Panc1 (cell line): ENCODE measurements around the gene TTC13. TPM values are rescaled to one million over a fixed set of nuclear protein-coding genes. Genes with fewer than 3 reads are reported as not detected.

Experiments used
- ATAC-seq: fragments of 200-7000 bp; cut with Tn5 transposase; 2 replicates; pipeline ENCODE4 v1.9.1; 2020; ENCODE audit warnings: mild to moderate bottlenecking, moderate library complexity
- BruUV-seq: library from RNA; stranded (reverse); fragments of 400-500 nt; replicated peaks from 2 replicates; lab custom pipeline; 2021; lab: Mats Ljungman, UMichigan
- CTCF ChIA-PET: fragments of 300-600 bp; sonication (Branson Sonifier 250); formaldehyde crosslinking; loops from one replicate; lab custom pipeline; 2022; ENCODE audit warnings: antibody characterized with exemption; lab: Charles Lee
- POLR2A ChIA-PET: fragments of 300-600 bp; sonication (Branson Sonifier 250); formaldehyde crosslinking; loops from one replicate; lab custom pipeline; 2022; ENCODE audit warnings: antibody characterized with exemption; lab: Charles Lee
- DNase-seq: peaks from one replicate; pipeline ENCODE4 v3.0.0-alpha.2; 2010; ENCODE audit warnings: low read depth, low spot score
- H3K27ac ChIP-seq: 2 replicates; pipeline ENCODE4 v1.5.1; 2011; ENCODE audit warnings: mild to moderate bottlenecking, low read length, inconsistent platforms
- H3K27me3 ChIP-seq: fragments of 200-500 bp; sonication (Bioruptor generic); 2 replicates; pipeline ENCODE4 v1.6.0; 2014; ENCODE audit warnings: low read length, inconsistent platforms; ENCODE audit not compliant: control insufficient read depth, insufficient read depth
- H3K36me3 ChIP-seq: fragments of 200-500 bp; sonication (Bioruptor generic); 2 replicates; pipeline ENCODE4 v1.5.1; 2014; ENCODE audit warnings: inconsistent platforms, mild to moderate bottlenecking, low read length, moderate library complexity; ENCODE audit not compliant: control insufficient read depth, insufficient read depth
- H3K4me1 ChIP-seq: 2 replicates; pipeline ENCODE4 v1.5.1; 2011; ENCODE audit warnings: inconsistent platforms, mild to moderate bottlenecking, low read length, moderate library complexity; ENCODE audit not compliant: control insufficient read depth, insufficient read depth
- H3K4me3 ChIP-seq, 2 experiments: 2 replicates each; pipeline ENCODE4 v1.5.1; 2011 to 2012; ENCODE audit warnings: low read depth in 2 of 2, low read length in 2 of 2, mild to moderate bottlenecking in 2 of 2, inconsistent platforms in 1 of 2, moderate library complexity in 1 of 2
- H3K9me3 ChIP-seq: fragments of 200-500 bp; sonication (Bioruptor generic); 2 replicates; pipeline ENCODE4 v1.5.1; 2014; ENCODE audit warnings: low read depth, mild to moderate bottlenecking, inconsistent platforms, low read length, moderate library complexity; ENCODE audit not compliant: control insufficient read depth, insufficient read depth
- POLR2AphosphoS5 ChIP-seq: IDR thresholded peaks from 2 replicates; pipeline ENCODE4 v1.6.1; 2012; ENCODE audit warnings: mild to moderate bottlenecking, low read depth, low read length, moderate library complexity
- SIN3A ChIP-seq: IDR thresholded peaks from 2 replicates; pipeline ENCODE4 v1.6.1; 2012; ENCODE audit warnings: low read depth, mild to moderate bottlenecking, low read length, moderate library complexity, borderline replicate concordance; ENCODE audit not compliant: insufficient read depth
- TCF7L2 ChIP-seq: IDR thresholded peaks from 2 replicates; pipeline ENCODE4 v1.6.1; 2011; ENCODE audit warnings: mild to moderate bottlenecking, low read depth, low read length, inconsistent platforms
- in situ Hi-C: cut with HindIII; loops from 2 replicates; pipeline ENCODE4 v1.10.0; 2016; ENCODE audit warnings: low sequenced_read_pairs, low pct_unique_long_range_greater_than_20kb
- intact Hi-C: fragments of 100-400 bp; cut with micrococcal nuclease; formaldehyde crosslinking; loops from one replicate; pipeline ENCODE4 v1.10.0; 2022; ENCODE audit not compliant: unreplicated experiment
- total RNA-seq: library from RNA; stranded (reverse); gene quantifications from one replicate; pipeline ENCODE4 v1.2.1, GENCODE V29; 2021; ENCODE audit not compliant: unreplicated experiment
- TF ChIP-seq, protein P1 (sequence below): fragments of 450-650 bp; IDR thresholded peaks from 2 replicates; pipeline ENCODE4 v1.5.1; 2017; ENCODE audit warnings: mild to moderate bottlenecking
- TF ChIP-seq, protein P2 (sequence below), 2 experiments: IDR thresholded peaks; 2 replicates each; pipeline ENCODE4 v1.6.1; 2011 to 2012; ENCODE audit warnings: low read depth in 2 of 2, control low read depth in 1 of 2, low read length in 1 of 2, mild to moderate bottlenecking in 1 of 2, moderate library complexity in 1 of 2; ENCODE audit not compliant: insufficient read depth in 1 of 2

Gene TTC13
- total RNA-seq, 1 experiment from 2014 or later = 19.0 TPM

DNA sequence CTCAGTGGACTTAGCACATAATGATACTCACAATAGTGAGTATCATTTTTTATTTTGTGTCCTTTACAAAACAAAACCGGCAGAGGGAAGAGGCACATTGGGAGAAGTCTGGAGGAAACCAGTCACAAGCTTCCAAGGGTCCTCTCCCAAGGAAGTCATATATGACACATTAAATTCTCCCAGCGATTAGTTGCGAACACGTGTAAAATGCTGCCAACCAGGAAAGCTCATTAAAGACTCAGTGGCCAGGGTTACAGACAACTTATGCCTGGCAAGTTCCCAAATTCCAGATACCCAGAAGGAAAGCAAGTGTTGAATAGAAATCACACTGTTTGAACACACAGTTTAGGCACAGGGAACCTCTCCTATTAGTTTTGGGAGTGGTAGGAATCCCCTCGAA, 52.5 kb downstream of the TTC13 start:
- ATAC-seq = no peak
- BruUV-seq = no TSS peak
- DNase-seq = no peak
- Histone ChIP-seq H3K27me3 (no peaks in the 10 kb centered on the region), H3K36me3 (peaks cover 13% of the 10 kb centered on the region; the same call in 1 of the 2 replicates), H3K4me1 (no peaks in the 10 kb centered on the region), H3K4me3 (no peak overlapping the region), H3K9me3 (no peaks in the 10 kb centered on the region), H3K27ac (no peak overlapping the region)
- ChIA-PET POLR2A (no interaction called here), CTCF (no interaction called here)
- no peak for TF ChIP-seq SIN3A
- TF ChIP-seq POLR2AphosphoS5 = no peak
- TF ChIP-seq, protein P1, sequence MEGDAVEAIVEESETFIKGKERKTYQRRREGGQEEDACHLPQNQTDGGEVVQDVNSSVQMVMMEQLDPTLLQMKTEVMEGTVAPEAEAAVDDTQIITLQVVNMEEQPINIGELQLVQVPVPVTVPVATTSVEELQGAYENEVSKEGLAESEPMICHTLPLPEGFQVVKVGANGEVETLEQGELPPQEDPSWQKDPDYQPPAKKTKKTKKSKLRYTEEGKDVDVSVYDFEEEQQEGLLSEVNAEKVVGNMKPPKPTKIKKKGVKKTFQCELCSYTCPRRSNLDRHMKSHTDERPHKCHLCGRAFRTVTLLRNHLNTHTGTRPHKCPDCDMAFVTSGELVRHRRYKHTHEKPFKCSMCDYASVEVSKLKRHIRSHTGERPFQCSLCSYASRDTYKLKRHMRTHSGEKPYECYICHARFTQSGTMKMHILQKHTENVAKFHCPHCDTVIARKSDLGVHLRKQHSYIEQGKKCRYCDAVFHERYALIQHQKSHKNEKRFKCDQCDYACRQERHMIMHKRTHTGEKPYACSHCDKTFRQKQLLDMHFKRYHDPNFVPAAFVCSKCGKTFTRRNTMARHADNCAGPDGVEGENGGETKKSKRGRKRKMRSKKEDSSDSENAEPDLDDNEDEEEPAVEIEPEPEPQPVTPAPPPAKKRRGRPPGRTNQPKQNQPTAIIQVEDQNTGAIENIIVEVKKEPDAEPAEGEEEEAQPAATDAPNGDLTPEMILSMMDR = no peak
- TF ChIP-seq, protein P2, sequence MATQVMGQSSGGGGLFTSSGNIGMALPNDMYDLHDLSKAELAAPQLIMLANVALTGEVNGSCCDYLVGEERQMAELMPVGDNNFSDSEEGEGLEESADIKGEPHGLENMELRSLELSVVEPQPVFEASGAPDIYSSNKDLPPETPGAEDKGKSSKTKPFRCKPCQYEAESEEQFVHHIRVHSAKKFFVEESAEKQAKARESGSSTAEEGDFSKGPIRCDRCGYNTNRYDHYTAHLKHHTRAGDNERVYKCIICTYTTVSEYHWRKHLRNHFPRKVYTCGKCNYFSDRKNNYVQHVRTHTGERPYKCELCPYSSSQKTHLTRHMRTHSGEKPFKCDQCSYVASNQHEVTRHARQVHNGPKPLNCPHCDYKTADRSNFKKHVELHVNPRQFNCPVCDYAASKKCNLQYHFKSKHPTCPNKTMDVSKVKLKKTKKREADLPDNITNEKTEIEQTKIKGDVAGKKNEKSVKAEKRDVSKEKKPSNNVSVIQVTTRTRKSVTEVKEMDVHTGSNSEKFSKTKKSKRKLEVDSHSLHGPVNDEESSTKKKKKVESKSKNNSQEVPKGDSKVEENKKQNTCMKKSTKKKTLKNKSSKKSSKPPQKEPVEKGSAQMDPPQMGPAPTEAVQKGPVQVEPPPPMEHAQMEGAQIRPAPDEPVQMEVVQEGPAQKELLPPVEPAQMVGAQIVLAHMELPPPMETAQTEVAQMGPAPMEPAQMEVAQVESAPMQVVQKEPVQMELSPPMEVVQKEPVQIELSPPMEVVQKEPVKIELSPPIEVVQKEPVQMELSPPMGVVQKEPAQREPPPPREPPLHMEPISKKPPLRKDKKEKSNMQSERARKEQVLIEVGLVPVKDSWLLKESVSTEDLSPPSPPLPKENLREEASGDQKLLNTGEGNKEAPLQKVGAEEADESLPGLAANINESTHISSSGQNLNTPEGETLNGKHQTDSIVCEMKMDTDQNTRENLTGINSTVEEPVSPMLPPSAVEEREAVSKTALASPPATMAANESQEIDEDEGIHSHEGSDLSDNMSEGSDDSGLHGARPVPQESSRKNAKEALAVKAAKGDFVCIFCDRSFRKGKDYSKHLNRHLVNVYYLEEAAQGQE (IDR thresholded peaks at IDR 0.05; ENCODE audit: insufficient read depth in 1 of 2, low read depth in 2 of 2, low read length in 1 of 2) = no peak
- no peak for TF ChIP-seq TCF7L2
- intact Hi-C loops = no loop called here
- in situ Hi-C loops = no loop called here

DNA sequence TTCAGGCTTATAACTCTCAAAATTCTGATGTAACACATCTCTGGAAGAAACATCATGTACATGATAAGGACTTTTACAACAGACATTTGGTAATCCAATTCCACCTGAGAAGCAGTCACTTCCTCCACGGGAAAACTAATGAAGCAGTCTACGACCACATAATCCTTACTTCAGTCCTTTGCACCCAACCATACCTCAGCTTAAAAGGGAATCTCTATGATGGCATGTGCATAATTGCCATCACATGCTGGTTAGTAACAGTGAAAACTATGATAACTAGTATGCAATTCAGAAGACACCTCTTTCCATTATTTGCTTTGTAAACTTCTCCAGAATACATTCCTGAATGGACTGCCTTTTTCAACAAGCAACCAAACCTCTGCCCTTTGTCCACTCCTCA, 53.1 kb downstream of the TTC13 start:
- Histone ChIP-seq H3K9me3 (no peaks in the 10 kb centered on the region), H3K4me3 (no peak overlapping the region), H3K36me3 (peaks cover 13% of the 10 kb centered on the region; the same call in 1 of the 2 replicates), H3K27me3 (no peaks in the 10 kb centered on the region), H3K27ac (no peak overlapping the region), H3K4me1 (no peaks in the 10 kb centered on the region)
- intact Hi-C loops = no loop called here
- ChIA-PET CTCF (no interaction called here), POLR2A (no interaction called here)
- TF ChIP-seq POLR2AphosphoS5 (no peak), SIN3A (no peak), TCF7L2 (no peak)
- TF ChIP-seq, protein P1 = no peak
- TF ChIP-seq, protein P2 (IDR thresholded peaks at IDR 0.05; ENCODE audit: insufficient read depth in 1 of 2, low read depth in 2 of 2, low read length in 1 of 2) = no peak
- DNase-seq (no peak), ATAC-seq (no peak)
- in situ Hi-C loops = no loop called here
- BruUV-seq = no TSS peak
